Hepatic stellate cell (primary cell): ENCODE data around the gene DR1.
"Not testable (repeated sequence)": the region's sequence is repeated elsewhere in the genome, so short reads cannot be mapped to it uniquely, and the experiment has no call there.

Source experiments
- DNase-seq: peaks from one replicate; pipeline ENCODE4 v3.0.0; 2011; ENCODE audit warnings: low spot score

The DR1 gene

DNA sequence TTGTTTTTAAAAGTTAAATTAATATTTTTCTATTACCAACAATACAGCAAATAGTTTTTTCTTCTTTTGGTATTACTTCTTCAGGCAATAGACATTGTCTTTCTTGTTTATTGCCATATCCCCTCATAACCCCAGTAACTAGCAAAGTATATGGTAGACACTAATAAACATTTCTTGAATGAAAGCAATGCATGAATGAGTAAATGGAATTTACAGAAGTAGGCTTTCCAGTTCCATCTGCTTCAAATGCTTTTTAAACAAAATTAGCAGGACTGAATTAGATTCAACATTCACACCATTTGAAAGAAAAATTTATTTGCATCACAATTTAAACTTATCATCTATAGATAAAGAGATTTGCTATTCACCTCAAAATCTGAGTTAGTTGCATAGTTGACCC is 5.6 kb upstream of the DR1 start:
- no peak for DNase-seq

GRCh38 chr1:93344484-93344883 is 1.2 kb upstream of the DR1 start:
- no peak for DNase-seq

- peak; percentile 12 for DNase-seq
Observed at GRCh38 chr1:93344886-93345632, 648 bp upstream of the DR1 start.

DNA sequence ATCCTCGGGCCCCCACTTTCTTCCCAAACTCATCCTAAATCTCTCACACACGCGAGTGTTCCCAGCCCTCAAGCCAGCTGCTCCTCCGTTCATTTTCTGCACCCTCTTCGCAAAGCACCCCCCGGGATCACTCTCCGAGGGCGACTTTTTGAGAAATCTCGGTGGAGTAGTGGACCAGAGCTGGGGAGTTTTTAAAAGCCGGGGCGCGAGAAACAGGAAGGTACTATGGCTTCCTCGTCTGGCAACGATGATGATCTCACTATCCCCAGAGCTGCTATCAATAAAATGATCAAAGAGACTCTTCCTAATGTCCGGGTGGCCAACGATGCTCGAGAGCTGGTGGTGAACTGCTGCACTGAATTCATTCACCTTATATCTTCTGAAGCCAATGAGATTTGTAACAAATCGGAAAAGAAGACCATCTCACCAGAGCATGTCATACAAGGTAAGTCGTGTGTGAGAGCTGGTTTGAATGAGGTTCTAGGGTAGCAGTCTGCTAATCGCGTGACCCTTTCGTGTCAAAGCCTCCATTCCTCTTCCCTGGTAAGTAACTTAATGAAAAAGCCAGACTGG is 800 bp downstream of the DR1 start:
- peak; percentile 19 for DNase-seq

GRCh38 chr1:93347334-93347899 is 1.7 kb downstream of the DR1 start:
- DNase-seq = no peak

DNA sequence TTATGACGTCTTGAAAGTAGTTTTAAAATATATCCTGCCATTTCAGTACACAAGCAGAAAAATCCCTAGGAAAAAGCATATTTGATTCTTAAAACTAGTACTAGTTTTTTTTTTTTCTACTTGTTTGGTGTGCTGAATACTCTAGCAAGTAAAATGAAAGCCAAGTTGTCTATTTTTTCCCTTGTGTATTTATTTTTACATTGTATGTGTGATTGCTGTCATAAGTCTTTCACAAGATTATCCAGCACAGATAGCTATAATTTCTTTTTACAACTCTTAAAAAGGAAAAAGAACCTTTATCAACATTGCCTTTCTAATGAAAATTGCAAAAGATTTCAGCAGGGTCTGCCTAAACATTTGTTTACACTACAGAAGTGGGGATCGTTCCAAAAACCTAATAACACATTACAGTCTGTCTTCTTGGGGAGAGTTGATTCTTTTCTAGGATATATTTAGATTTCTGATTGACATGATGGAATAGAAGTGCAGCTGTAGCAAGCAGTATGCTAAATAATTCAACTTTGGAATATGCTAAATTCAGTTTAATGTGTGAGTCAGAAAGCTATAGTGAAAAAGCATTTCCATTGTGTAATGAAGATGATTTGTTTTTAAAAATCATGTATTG is 2.5 kb downstream of the DR1 start:
- DNase-seq = no peak

- no peak for DNase-seq
Observed at GRCh38 chr1:93349231-93350135, 3.8 kb downstream of the DR1 start.

- no peak for DNase-seq
Observed at GRCh38 chr1:93350322-93350721, 4.6 kb downstream of the DR1 start.

GRCh38 chr1:93350875-93351274 is 5.2 kb downstream of the DR1 start:
- DNase-seq = no peak

DNA sequence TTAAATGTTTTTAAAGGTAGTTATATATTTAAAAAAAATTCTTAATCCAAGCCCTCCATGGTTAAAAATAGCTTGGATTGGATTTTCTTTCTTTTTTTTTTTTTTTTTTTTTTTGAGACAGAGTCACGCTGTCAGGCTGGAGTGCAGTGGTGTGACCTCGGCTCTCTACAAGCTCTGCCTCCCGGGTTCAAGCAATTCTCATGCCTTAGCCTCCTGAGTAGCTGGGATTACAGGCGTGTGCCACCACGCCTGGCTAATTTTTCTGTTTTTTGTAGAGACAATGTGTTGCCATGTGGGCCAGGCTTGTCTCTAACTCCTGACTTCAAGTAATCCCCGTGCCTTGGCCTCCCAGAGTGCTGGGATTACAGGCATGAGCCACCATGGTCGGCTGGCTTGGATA is 5.6 kb downstream of the DR1 start:
- not testable (repeated sequence) for DNase-seq

- DNase-seq = no peak
Observed at GRCh38 chr1:93352376-93352775, 6.7 kb downstream of the DR1 start.

DNA sequence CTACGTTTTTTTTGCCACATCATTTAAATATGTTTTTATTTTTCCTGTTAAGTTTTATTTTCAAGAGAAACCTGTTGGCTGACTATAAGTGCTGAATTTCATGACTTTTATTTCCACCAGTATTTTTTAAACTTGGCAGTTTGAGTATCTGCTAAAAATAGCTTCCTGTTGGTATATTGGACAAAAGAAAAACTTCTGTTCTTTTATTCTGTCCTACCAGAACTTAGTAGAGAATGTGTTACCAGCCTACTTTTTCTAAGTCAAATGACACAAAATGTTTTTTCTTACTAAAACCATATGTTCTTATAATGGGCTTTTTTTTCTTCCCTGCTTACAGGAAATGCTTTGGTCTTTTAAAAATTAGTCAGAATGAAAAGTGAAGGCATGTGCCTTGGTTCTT is 7.6 kb downstream of the DR1 start:
- DNase-seq = peak; percentile 10

DNA sequence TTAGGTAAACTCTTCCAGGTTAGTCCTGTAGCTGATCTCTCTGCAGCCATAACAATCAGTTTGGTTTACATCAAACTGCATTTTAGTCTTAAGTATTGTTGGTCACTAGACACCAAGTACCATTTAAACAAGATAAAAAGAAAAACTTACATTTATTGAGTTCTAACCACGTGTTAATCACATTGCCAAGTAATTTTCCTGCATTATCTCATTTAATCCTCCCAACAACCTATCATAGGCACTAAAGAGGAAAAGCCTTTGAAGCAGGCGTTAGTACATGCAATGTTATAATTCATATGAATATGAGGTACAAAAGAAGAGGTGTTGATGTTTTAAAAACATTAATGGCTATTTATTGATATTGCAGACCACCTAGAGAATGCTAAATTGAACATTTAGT is 9.0 kb downstream of the DR1 start:
- DNase-seq = no peak

GRCh38 chr1:93357242-93357641 is 11.5 kb downstream of the DR1 start:
- DNase-seq = no peak

- no peak for DNase-seq
Observed at GRCh38 chr1:93358293-93358692, 12.6 kb downstream of the DR1 start.

- no peak for DNase-seq
Observed at GRCh38 chr1:93360111-93360510, 14.4 kb downstream of the DR1 start.

- no peak for DNase-seq
Observed at GRCh38 chr1:93362237-93362636, 16.5 kb downstream of the DR1 start.

DNA sequence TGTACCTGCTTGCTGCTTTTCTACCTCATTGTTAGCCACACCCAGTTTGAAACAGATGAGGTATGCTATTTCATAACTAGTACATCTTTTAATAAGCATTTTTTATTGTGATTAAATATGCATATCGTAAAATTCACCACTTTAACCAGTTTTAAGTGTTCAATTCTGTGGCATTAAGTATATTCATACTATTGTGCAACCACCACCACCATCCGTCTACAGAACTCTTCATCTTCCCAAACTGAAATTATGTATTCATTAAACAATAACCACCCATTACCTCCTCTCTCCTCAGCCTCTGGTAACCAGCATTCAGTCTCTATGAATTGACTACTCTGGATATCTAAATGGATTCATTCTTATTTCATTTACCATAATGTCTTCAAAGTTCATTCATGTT is 20.1 kb downstream of the DR1 start:
- DNase-seq = no peak

DNA sequence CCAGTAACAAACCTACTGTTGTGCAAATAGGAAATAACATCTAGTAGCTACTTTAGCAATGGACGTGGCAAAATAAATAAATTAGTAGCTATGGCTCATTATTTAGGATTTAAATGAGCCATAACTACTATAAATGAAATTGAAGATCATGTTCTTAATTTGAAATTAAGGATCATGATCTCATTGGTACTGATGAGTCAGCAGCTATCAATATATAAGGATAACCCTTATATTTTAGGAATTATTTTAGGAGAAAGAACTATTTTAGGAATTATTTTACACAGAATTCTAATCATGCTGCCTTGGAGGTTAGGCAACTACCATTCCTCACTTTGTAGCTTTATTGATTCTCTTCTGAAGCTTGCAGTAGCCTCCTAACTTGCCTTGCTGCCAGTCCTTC is 24.0 kb downstream of the DR1 start:
- DNase-seq = no peak

GRCh38 chr1:93374334-93375106 is 28.8 kb downstream of the DR1 start:
- DNase-seq = no peak

- DNase-seq = no peak
Observed at GRCh38 chr1:93384656-93385055, 38.9 kb downstream of the DR1 start.
